ENCODE measurements around the gene NELL2. TPM values are rescaled to one million over a fixed set of nuclear protein-coding genes. Genes with fewer than 3 reads are reported as not detected.

NELL2 gene
- polyA plus RNA-seq, 3 donors, result 0.09 to 0.98 (median 0.39) TPM

- no peak overlapping the region for H3K27ac Mint-ChIP-seq
Measured at GRCh38 chr12:44555454-44555853, 320.7 kb downstream of the NELL2 start.

GRCh38 chr12:44551631-44552030, 324.5 kb downstream of the NELL2 start:
- no peaks in the 10 kb centered on the region for H3K36me3 ChIP-seq (replicated peaks in 1 of 2; ENCODE audit: control insufficient read depth in 1 of 2, insufficient read depth in 2 of 2, low read length in 2 of 2)
- no peak overlapping the region for H3K4me3 Mint-ChIP-seq
- H3K79me2 ChIP-seq (ENCODE audit: insufficient read depth, low read length), result no peaks in the 10 kb centered on the region
- no peaks in the 10 kb centered on the region for H4K20me1 ChIP-seq (ENCODE audit: insufficient read depth, low read length)
- TF ChIP-seq CTCF (IDR thresholded peaks at IDR 0.05), result no peak
- no peaks in the 10 kb centered on the region for H3K27me3 Mint-ChIP-seq (ENCODE audit: low read depth in 3 of 3)
- WGBS (ENCODE audit: insufficient coverage), result 90% methylated on average over 2 of the region's 2 CpGs
- no peaks in the 10 kb centered on the region for H3K27me3 ChIP-seq (ENCODE audit: control insufficient read depth in 2 of 2, insufficient read depth in 2 of 2, low read length in 2 of 2)
- no peaks in the 10 kb centered on the region for H3K36me3 Mint-ChIP-seq
- no peak overlapping the region for H3K4me2 ChIP-seq (replicated peaks; ENCODE audit: extremely low read depth, low read length, poor library complexity, severe bottlenecking)
- H3K4me1 Mint-ChIP-seq, result no peaks in the 10 kb centered on the region
- H3K27ac Mint-ChIP-seq, result no peak overlapping the region
- H3K4me3 ChIP-seq (replicated peaks in 1 of 3; ENCODE audit: low read depth in 2 of 3, low read length in 3 of 3), result no peak overlapping the region
- no peak overlapping the region for H2AFZ ChIP-seq (ENCODE audit: insufficient read depth, low read depth, low read length, poor library complexity, severe bottlenecking)
- no peak for DNase-seq
- no peaks in the 10 kb centered on the region for H3K4me1 ChIP-seq (ENCODE audit: control insufficient read depth in 1 of 2, insufficient read depth in 2 of 2, low read length in 2 of 2)
- peaks cover 0 to 4% (median under 1%) of the 10 kb centered on the region in 7 donors for H3K9me3 Mint-ChIP-seq
- no peak overlapping the region for H3K9ac ChIP-seq (ENCODE audit: insufficient read depth, low read length, poor library complexity, severe bottlenecking)
- peaks cover 0 to 4% of the 10 kb centered on the region in 2 donors for H3K9me3 ChIP-seq (replicated peaks in 1 of 2; ENCODE audit: control insufficient read depth in 1 of 2, insufficient read depth in 1 of 2, low read length in 2 of 2)
- intact Hi-C loops (cut with micrococcal nuclease), result no loop called here
- no peak overlapping the region for H3K27ac ChIP-seq (ENCODE audit: low read depth in 1 of 2, low read length in 2 of 2)

More at GRCh38 chr12:44555454-44555853, 320.7 kb downstream of the NELL2 start:
- Histone ChIP-seq H3K27me3 (ENCODE audit: control insufficient read depth in 2 of 2, insufficient read depth in 2 of 2, low read length in 2 of 2) (no peaks in the 10 kb centered on the region), H3K27ac (ENCODE audit: low read depth in 1 of 2, low read length in 2 of 2) (no peak overlapping the region), H3K4me2 (replicated peaks; ENCODE audit: extremely low read depth, low read length, poor library complexity, severe bottlenecking) (no peak overlapping the region), H3K9me3 (replicated peaks in 1 of 2; ENCODE audit: control insufficient read depth in 1 of 2, insufficient read depth in 1 of 2, low read length in 2 of 2) (peaks cover 10 to 18% of the 10 kb centered on the region in 2 donors), H3K4me3 (replicated peaks in 1 of 3; ENCODE audit: low read depth in 2 of 3, low read length in 3 of 3) (no peak overlapping the region), H3K79me2 (ENCODE audit: insufficient read depth, low read length) (no peaks in the 10 kb centered on the region), H2AFZ (ENCODE audit: insufficient read depth, low read depth, low read length, poor library complexity, severe bottlenecking) (no peak overlapping the region), H4K20me1 (ENCODE audit: insufficient read depth, low read length) (no peaks in the 10 kb centered on the region), H3K36me3 (replicated peaks in 1 of 2; ENCODE audit: control insufficient read depth in 1 of 2, insufficient read depth in 2 of 2, low read length in 2 of 2) (no peaks in the 10 kb centered on the region), H3K4me1 (ENCODE audit: control insufficient read depth in 1 of 2, insufficient read depth in 2 of 2, low read length in 2 of 2) (no peaks in the 10 kb centered on the region), H3K9ac (ENCODE audit: insufficient read depth, low read length, poor library complexity, severe bottlenecking) (no peak overlapping the region)
- DNase-seq, result no peak
- TF ChIP-seq CTCF (IDR thresholded peaks at IDR 0.05), result no peak
- no peaks in the 10 kb centered on the region for H3K27me3 Mint-ChIP-seq (ENCODE audit: low read depth in 3 of 3)
- H3K9me3 Mint-ChIP-seq, result peaks cover 5 to 21% (median 7%) of the 10 kb centered on the region in 7 donors
- intact Hi-C loops (cut with micrococcal nuclease), result no loop called here
- H3K36me3 Mint-ChIP-seq, result no peaks in the 10 kb centered on the region
- no peak overlapping the region for H3K4me3 Mint-ChIP-seq
- H3K4me1 Mint-ChIP-seq, result no peaks in the 10 kb centered on the region

Measured in CD14-positive monocyte (primary cell).